ENCODE measurements around the gene RPS14.
"Not testable (repeated sequence)": the region's sequence is repeated elsewhere in the genome, so short reads cannot be mapped to it uniquely, and the experiment has no call there.

The RPS14 gene

GRCh38 chr5:150422758-150423157 lies 26.8 kb downstream of the RPS14 start:
- TF ChIP-seq Cebpa-rat (IDR thresholded peaks at IDR 0.05), result peak; percentile 68; the same call in 1 of the 2 replicates
- H4K20me1 ChIP-seq, result no peaks in the 10 kb centered on the region
- H3K4me3 ChIP-seq, result no peak overlapping the region
- H3K27ac ChIP-seq, result no peak overlapping the region
- H3K27me3 ChIP-seq, result no peaks in the 10 kb centered on the region
- peaks cover 26% of the 10 kb centered on the region for H3K4me1 ChIP-seq
- no peaks in the 10 kb centered on the region for H3K9me3 ChIP-seq
- no peaks in the 10 kb centered on the region for H3K36me3 ChIP-seq
- no peak overlapping the region for H3K9ac ChIP-seq
- no peak overlapping the region for H3K4me2 ChIP-seq

GRCh38 chr5:150422075-150422474 lies 27.5 kb downstream of the RPS14 start:
- Histone ChIP-seq H3K4me1 (peaks cover 30% of the 10 kb centered on the region), H3K4me3 (no peak overlapping the region), H3K9me3 (no peaks in the 10 kb centered on the region), H3K4me2 (no peak overlapping the region), H3K27me3 (no peaks in the 10 kb centered on the region), H3K27ac (no peak overlapping the region), H4K20me1 (no peaks in the 10 kb centered on the region), H3K9ac (no peak overlapping the region), H3K36me3 (no peaks in the 10 kb centered on the region)
- no peak for TF ChIP-seq Cebpa-rat (IDR thresholded peaks at IDR 0.05)

- H3K4me2 ChIP-seq, result peak overlapping the region; percentile 48
Observed at GRCh38 chr5:150419630-150420270, 29.8 kb downstream of the RPS14 start.

GRCh38 chr5:150413902-150414790 lies 35.4 kb downstream of the RPS14 start:
- H3K36me3 ChIP-seq, result peaks cover 13% of the 10 kb centered on the region
- H3K4me1 ChIP-seq, result peaks cover 45% of the 10 kb centered on the region
- H3K9ac ChIP-seq, result peak overlapping the region; percentile 96
- peaks cover 23% of the 10 kb centered on the region for H4K20me1 ChIP-seq
- H3K9me3 ChIP-seq, H3K27me3 ChIP-seq: not testable (repeated sequence)
- H3K27ac ChIP-seq, result peak overlapping the region; percentile 99
- H3K4me2 ChIP-seq, result peak overlapping the region; percentile 90
- H3K4me3 ChIP-seq, result peak overlapping the region; percentile 88; the same call in 1 of the 2 replicates

More at GRCh38 chr5:150419630-150420270, 29.8 kb downstream of the RPS14 start:
- Histone ChIP-seq H3K4me1 (peaks cover 38% of the 10 kb centered on the region), H3K9ac (0 out of 2 replicates have a peak overlapping the region, but pooled peaks have one; percentile 1), H3K36me3 (no peaks in the 10 kb centered on the region), H3K9me3 (no peaks in the 10 kb centered on the region), H3K4me3 (no peak overlapping the region), H3K27ac (no peak overlapping the region), H4K20me1 (no peaks in the 10 kb centered on the region), H3K27me3 (no peaks in the 10 kb centered on the region)
- TF ChIP-seq Cebpa-rat (IDR thresholded peaks at IDR 0.05), result no peak

- Histone ChIP-seq H3K4me3 (peak overlapping the region; percentile 88), H3K9ac (peak overlapping the region; percentile 96), H3K27ac (peak overlapping the region; percentile 99), H3K36me3 (peaks cover 21% of the 10 kb centered on the region), H3K9me3 (no peaks in the 10 kb centered on the region), H3K27me3 (no peaks in the 10 kb centered on the region), H3K4me2 (peak overlapping the region; percentile 90), H3K4me1 (peaks cover 50% of the 10 kb centered on the region), H4K20me1 (peaks cover 31% of the 10 kb centered on the region)
- no peak for TF ChIP-seq Cebpa-rat (IDR thresholded peaks at IDR 0.05)
Observed at GRCh38 chr5:150413176-150413901, 36.2 kb downstream of the RPS14 start.

GRCh38 chr5:150412319-150413175 lies 37.0 kb downstream of the RPS14 start, which contains the start of gene CD74:
CD74 (minus strand) TSS chr5:150412910; CDS start chr5:150412749, 161 bp downstream.
- peak within 1 kb of the TSS; percentile 99 for H3K27ac ChIP-seq
- H3K27me3 ChIP-seq, result no peaks in the 10 kb centered on the region
- H3K4me2 ChIP-seq, result peak within 1 kb of the TSS; percentile 90
- TF ChIP-seq Cebpa-rat (IDR thresholded peaks at IDR 0.05), result no peak
- H3K4me1 ChIP-seq, result peaks cover 58% of the 10 kb centered on the region
- H3K4me3 ChIP-seq, result peak within 1 kb of the TSS; percentile 88
- peaks cover 39% of the 10 kb centered on the region for H4K20me1 ChIP-seq
- H3K9me3 ChIP-seq, result no peaks in the 10 kb centered on the region
- H3K9ac ChIP-seq, result peak within 1 kb of the TSS; percentile 96
- H3K36me3 ChIP-seq, result peaks cover 29% of the 10 kb centered on the region

- peaks cover 40% of the 10 kb centered on the region for H3K36me3 ChIP-seq
- peaks cover 51% of the 10 kb centered on the region for H4K20me1 ChIP-seq
- H3K4me3 ChIP-seq, result peak overlapping the region; percentile 88
- no peak for TF ChIP-seq Cebpa-rat (IDR thresholded peaks at IDR 0.05)
- peaks cover 60% of the 10 kb centered on the region for H3K4me1 ChIP-seq
- H3K27me3 ChIP-seq, result no peaks in the 10 kb centered on the region
- no peaks in the 10 kb centered on the region for H3K9me3 ChIP-seq
- peak overlapping the region; percentile 99 for H3K27ac ChIP-seq
- peak overlapping the region; percentile 96 for H3K9ac ChIP-seq
- H3K4me2 ChIP-seq, result peak overlapping the region; percentile 90
Observed at GRCh38 chr5:150411245-150411979, 38.1 kb downstream of the RPS14 start.

GRCh38 chr5:150410524-150411244 lies 38.9 kb downstream of the RPS14 start:
- peaks cover 58% of the 10 kb centered on the region for H4K20me1 ChIP-seq
- H3K27ac ChIP-seq, result peak overlapping the region; percentile 99
- H3K9me3 ChIP-seq, result no peaks in the 10 kb centered on the region
- peak overlapping the region; percentile 96 for H3K9ac ChIP-seq
- peak overlapping the region; percentile 88 for H3K4me3 ChIP-seq
- H3K4me1 ChIP-seq, result peaks cover 65% of the 10 kb centered on the region
- peaks cover 48% of the 10 kb centered on the region for H3K36me3 ChIP-seq
- peak overlapping the region; percentile 90 for H3K4me2 ChIP-seq
- H3K27me3 ChIP-seq, result no peaks in the 10 kb centered on the region
- TF ChIP-seq Cebpa-rat (IDR thresholded peaks at IDR 0.05), result no peak
